Measurements from ENCODE around the gene DGKB. TPM values are rescaled to one million over a fixed set of nuclear protein-coding genes. Genes with fewer than 3 reads are reported as not detected.

The DGKB gene
- total and polyA plus RNA-seq, 7 experiments from 2014 or later: not detected

DNA sequence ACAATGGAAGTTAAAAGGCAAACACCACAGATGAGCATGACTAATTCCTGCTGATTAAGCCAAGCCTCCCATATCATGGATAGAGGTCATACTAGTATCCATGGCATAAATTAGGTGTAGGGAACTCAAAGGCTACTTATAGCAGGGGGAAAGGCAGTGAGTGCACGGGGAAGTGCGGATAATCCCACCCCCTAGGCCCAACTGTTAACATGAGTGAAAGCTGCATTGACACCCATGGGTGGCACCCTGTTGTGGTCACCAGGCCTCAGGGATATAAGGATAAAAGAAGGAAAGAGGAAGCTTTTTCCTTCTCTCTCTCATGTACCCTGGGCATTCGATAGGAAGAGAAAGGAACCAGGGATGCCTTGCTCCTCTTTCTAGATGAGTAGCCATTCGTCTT, 161.9 kb downstream of the DGKB start:
- no peak overlapping the region for H3K27ac ChIP-seq (ENCODE audit: low read depth, low read length)
- Mint-ChIP-seq H3K4me3 (no peak overlapping the region), H3K27ac (no peak overlapping the region), H3K9me3 (peaks cover 3 to 46% (median 20%) of the 10 kb centered on the region in 11 donors), H3K4me1 (no peaks in the 10 kb centered on the region), H3K36me3 (no peaks in the 10 kb centered on the region), H3K27me3 (no peaks in the 10 kb centered on the region)
- H3K4me3 ChIP-seq (ENCODE audit: low read length): no peak overlapping the region
- CTCF ChIA-PET: no interaction called here
- POLR2A ChIA-PET: no interaction called here
- H3K36me3 ChIP-seq (ENCODE audit: control insufficient read depth in 2 of 3, insufficient read depth in 3 of 3, low read length in 3 of 3): no peaks in the 10 kb centered on the region
- H3K27me3 ChIP-seq (ENCODE audit: control insufficient read depth in 2 of 2, insufficient read depth in 2 of 2, low read length in 2 of 2): no peaks in the 10 kb centered on the region
- intact Hi-C loops (cut with micrococcal nuclease): no loop called here
- DNase-seq (no peak), ATAC-seq (no peak)
- H3K9me3 ChIP-seq (ENCODE audit: control insufficient read depth in 2 of 3, low read length in 3 of 3): peaks cover 0 to 5% (median 0%) of the 10 kb centered on the region in 3 experiments
- H3K4me1 ChIP-seq (ENCODE audit: control insufficient read depth in 2 of 2, insufficient read depth in 2 of 2, low read length in 2 of 2): no peaks in the 10 kb centered on the region

DNA sequence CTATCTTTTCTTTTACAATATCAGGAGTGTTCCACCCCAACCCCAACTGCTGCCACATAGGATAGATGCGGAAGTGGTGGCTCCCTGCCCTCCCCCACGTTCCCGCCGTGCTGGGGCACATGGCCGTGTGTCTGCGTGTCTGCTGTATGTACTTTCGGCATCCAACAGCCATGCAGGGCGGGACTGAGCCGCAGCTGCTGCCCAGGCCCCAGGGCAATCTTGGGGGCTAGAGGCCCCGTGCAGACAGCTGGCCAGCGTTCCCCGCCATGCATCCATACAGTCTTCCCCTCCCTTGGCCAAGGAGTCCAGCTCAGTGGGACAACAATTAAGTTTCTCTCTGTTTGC, 162.7 kb downstream of the DGKB start:
- no peaks in the 10 kb centered on the region for H3K36me3 Mint-ChIP-seq
- ChIA-PET POLR2A (no interaction called here), CTCF (no interaction called here)
- H3K4me1 Mint-ChIP-seq: no peaks in the 10 kb centered on the region
- no peaks in the 10 kb centered on the region for H3K27me3 Mint-ChIP-seq
- H3K4me3 Mint-ChIP-seq: no peak overlapping the region
- DNase-seq: no peak
- no peak overlapping the region for H3K4me3 ChIP-seq (ENCODE audit: low read length)
- no peaks in the 10 kb centered on the region for H3K27me3 ChIP-seq (ENCODE audit: control insufficient read depth in 2 of 2, insufficient read depth in 2 of 2, low read length in 2 of 2)
- no peaks in the 10 kb centered on the region for H3K9me3 ChIP-seq (ENCODE audit: control insufficient read depth in 2 of 3, low read length in 3 of 3)
- H3K27ac ChIP-seq (ENCODE audit: low read depth, low read length): no peak overlapping the region
- no peak overlapping the region for H3K27ac Mint-ChIP-seq
- H3K36me3 ChIP-seq (ENCODE audit: control insufficient read depth in 2 of 3, insufficient read depth in 3 of 3, low read length in 3 of 3): no peaks in the 10 kb centered on the region
- H3K9me3 Mint-ChIP-seq: peaks cover 3 to 40% (median 20%) of the 10 kb centered on the region in 11 donors
- H3K4me1 ChIP-seq (ENCODE audit: control insufficient read depth in 2 of 2, insufficient read depth in 2 of 2, low read length in 2 of 2): no peaks in the 10 kb centered on the region
- intact Hi-C loops (cut with micrococcal nuclease): no loop called here
- no peak for ATAC-seq

DNA sequence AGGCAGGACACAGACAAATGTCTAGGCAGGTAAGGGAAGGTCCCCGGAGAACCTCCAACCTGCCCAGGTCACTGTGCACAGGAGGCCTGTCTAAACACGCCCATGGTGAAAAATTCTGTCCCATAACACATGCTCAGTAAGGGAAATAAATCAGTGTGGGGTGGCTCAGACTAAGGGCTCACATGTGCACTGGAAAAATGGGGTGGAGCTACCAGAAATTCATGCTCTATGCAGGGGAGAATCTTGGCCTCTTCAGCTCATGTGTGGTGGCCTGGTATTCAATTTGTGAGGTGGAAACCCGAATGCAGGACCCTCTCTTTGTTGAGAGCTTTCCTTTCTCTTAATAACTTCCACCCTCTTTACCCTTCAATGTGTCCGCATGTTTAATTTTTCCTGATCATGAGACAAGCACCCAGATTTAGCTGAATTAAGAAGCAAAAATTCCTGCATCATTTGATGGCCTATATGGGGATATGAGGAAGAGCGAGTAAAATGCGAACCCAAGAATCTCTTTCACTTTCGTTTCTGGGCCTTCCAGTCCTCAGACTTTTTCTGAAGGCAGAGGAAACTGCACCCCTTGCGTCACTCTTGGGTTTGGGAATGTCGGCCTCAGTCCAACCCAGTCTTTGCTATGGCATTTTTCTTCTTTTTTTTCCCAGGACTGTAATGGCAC, 163.2 kb downstream of the DGKB start:
- no peaks in the 10 kb centered on the region for H3K36me3 ChIP-seq (ENCODE audit: control insufficient read depth in 2 of 3, insufficient read depth in 3 of 3, low read length in 3 of 3)
- ChIA-PET CTCF (no interaction called here), POLR2A (no interaction called here)
- H3K9me3 Mint-ChIP-seq: peaks cover 3 to 36% (median 20%) of the 10 kb centered on the region in 11 donors
- DNase-seq (no peak), ATAC-seq (no peak)
- intact Hi-C loops (cut with micrococcal nuclease): no loop called here
- no peak overlapping the region for H3K4me3 ChIP-seq (ENCODE audit: low read length)
- H3K4me1 Mint-ChIP-seq: no peaks in the 10 kb centered on the region
- H3K4me3 Mint-ChIP-seq: no peak overlapping the region
- H3K36me3 Mint-ChIP-seq: no peaks in the 10 kb centered on the region
- no peak overlapping the region for H3K27ac ChIP-seq (ENCODE audit: low read depth, low read length)
- no peaks in the 10 kb centered on the region for H3K27me3 ChIP-seq (ENCODE audit: control insufficient read depth in 2 of 2, insufficient read depth in 2 of 2, low read length in 2 of 2)
- H3K4me1 ChIP-seq (ENCODE audit: control insufficient read depth in 2 of 2, insufficient read depth in 2 of 2, low read length in 2 of 2): no peaks in the 10 kb centered on the region
- no peak overlapping the region for H3K27ac Mint-ChIP-seq
- no peaks in the 10 kb centered on the region for H3K27me3 Mint-ChIP-seq
- no peaks in the 10 kb centered on the region for H3K9me3 ChIP-seq (ENCODE audit: control insufficient read depth in 2 of 3, low read length in 3 of 3)

DNA sequence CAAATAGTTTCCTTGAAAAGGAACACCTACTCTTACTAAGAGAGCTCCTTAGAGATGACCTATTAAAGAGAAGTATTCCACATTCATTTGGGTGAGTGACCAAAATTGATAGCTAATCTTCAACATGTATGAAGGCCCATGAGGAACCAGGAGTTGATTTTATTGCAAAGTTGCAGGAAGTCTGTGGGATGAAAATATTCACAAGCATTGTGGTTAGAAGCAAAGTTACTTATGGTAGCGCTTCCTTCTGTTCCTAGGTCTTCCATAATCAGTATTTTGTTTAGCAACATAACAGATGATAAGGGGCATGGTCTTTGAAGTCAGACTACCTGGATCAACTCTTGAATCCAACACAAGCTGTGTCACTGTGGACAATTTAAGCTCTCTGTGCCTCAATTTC, 164.5 kb downstream of the DGKB start:
- DNase-seq (no peak), ATAC-seq (no peak)
- H3K4me3 Mint-ChIP-seq: no peak overlapping the region
- no peaks in the 10 kb centered on the region for H3K4me1 Mint-ChIP-seq
- no peaks in the 10 kb centered on the region for H3K36me3 Mint-ChIP-seq
- H3K27ac ChIP-seq (ENCODE audit: low read depth, low read length): no peak overlapping the region
- H3K9me3 ChIP-seq (ENCODE audit: control insufficient read depth in 2 of 3, low read length in 3 of 3): no peaks in the 10 kb centered on the region
- CTCF ChIA-PET: no interaction called here
- POLR2A ChIA-PET: no interaction called here
- intact Hi-C loops (cut with micrococcal nuclease): no loop called here
- no peaks in the 10 kb centered on the region for H3K4me1 ChIP-seq (ENCODE audit: control insufficient read depth in 2 of 2, insufficient read depth in 2 of 2, low read length in 2 of 2)
- H3K9me3 Mint-ChIP-seq: peaks cover 0 to 32% (median 11%) of the 10 kb centered on the region in 11 donors
- H3K27ac Mint-ChIP-seq: no peak overlapping the region
- H3K4me3 ChIP-seq (ENCODE audit: low read length): no peak overlapping the region
- H3K36me3 ChIP-seq (ENCODE audit: control insufficient read depth in 2 of 3, insufficient read depth in 3 of 3, low read length in 3 of 3): no peaks in the 10 kb centered on the region
- no peaks in the 10 kb centered on the region for H3K27me3 Mint-ChIP-seq
- H3K27me3 ChIP-seq (ENCODE audit: control insufficient read depth in 2 of 2, insufficient read depth in 2 of 2, low read length in 2 of 2): no peaks in the 10 kb centered on the region

DNA sequence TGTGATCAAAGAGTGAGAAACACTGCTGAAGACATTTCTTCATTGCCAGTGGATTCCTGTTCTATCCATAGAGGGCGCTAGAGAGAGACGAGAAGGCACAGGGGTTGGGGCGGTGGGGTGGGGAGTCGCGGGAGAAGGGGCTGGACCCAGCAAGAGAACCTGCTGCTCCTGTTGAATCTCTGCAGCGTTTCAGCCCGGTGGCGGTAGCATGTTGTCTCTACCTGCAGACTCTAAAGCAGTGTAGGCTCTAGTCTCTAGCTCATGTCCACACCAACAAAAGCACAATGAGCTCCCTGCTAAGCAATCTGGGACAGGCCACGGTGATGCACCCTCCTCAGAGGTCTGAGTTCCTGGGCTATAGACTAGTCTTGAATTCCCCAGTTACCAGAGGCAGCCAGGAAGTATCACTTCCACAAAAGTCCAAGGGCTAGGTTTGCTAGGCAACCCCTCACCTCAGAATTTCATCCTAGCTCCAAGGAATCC, 167.7 kb downstream of the DGKB start:
- no peak for ATAC-seq
- CTCF ChIA-PET: no interaction called here

DNA sequence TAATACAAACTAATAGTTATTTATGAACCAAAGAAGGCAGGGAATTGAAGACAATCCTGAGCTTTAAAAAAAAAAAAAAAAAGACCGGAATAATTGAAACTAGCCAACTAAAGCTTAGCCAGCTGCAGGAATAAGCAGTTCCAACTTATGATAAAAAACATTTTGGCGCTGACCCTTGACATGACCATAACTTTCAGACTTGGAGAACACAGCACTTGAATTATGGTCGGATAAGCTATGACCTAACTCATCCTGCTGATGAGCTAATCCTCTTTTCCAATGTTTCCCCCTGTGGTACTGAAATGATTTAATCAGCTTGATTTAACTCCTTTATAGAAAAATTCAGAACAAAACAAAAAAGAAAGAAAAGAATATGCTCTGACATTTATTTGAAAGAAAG, 181.8 kb downstream of the DGKB start:
- Histone ChIP-seq H3K27me3 (ENCODE audit: control insufficient read depth in 2 of 2, insufficient read depth in 2 of 2, low read length in 2 of 2) (no peaks in the 10 kb centered on the region), H3K4me1 (ENCODE audit: control insufficient read depth in 2 of 2, insufficient read depth in 2 of 2, low read length in 2 of 2) (no peaks in the 10 kb centered on the region), H3K36me3 (ENCODE audit: control insufficient read depth in 2 of 3, insufficient read depth in 3 of 3, low read length in 3 of 3) (no peaks in the 10 kb centered on the region), H3K27ac (ENCODE audit: low read depth, low read length) (no peak overlapping the region), H3K9me3 (ENCODE audit: control insufficient read depth in 2 of 3, low read length in 3 of 3) (no peaks in the 10 kb centered on the region), H3K4me3 (ENCODE audit: low read length) (no peak overlapping the region)
- no peaks in the 10 kb centered on the region for H3K36me3 Mint-ChIP-seq
- ChIA-PET CTCF (interaction anchor here (0.6 kb wide), 1 partner anchor 28 kb away, joined by 7 read pairs; no protein-coding TSS in a partner anchor), POLR2A (no interaction called here)
- H3K9me3 Mint-ChIP-seq: peaks cover 0 to 2% (median 0%) of the 10 kb centered on the region in 11 donors
- no peak overlapping the region for H3K4me3 Mint-ChIP-seq
- no peaks in the 10 kb centered on the region for H3K4me1 Mint-ChIP-seq
- H3K27ac Mint-ChIP-seq: no peak overlapping the region
- no peak for DNase-seq
- intact Hi-C loops (cut with micrococcal nuclease): no loop called here
- no peak for ATAC-seq
- H3K27me3 Mint-ChIP-seq: no peaks in the 10 kb centered on the region

More for the DNA sequence above, 167.7 kb downstream of the DGKB start:
- Histone ChIP-seq H3K27me3 (ENCODE audit: control insufficient read depth in 2 of 2, insufficient read depth in 2 of 2, low read length in 2 of 2) (no peaks in the 10 kb centered on the region), H3K4me1 (ENCODE audit: control insufficient read depth in 2 of 2, insufficient read depth in 2 of 2, low read length in 2 of 2) (no peaks in the 10 kb centered on the region), H3K27ac (ENCODE audit: low read depth, low read length) (no peak overlapping the region), H3K36me3 (ENCODE audit: control insufficient read depth in 2 of 3, insufficient read depth in 3 of 3, low read length in 3 of 3) (no peaks in the 10 kb centered on the region), H3K4me3 (ENCODE audit: low read length) (no peak overlapping the region), H3K9me3 (ENCODE audit: control insufficient read depth in 2 of 3, low read length in 3 of 3) (no peaks in the 10 kb centered on the region)
- H3K36me3 Mint-ChIP-seq: no peaks in the 10 kb centered on the region
- no peaks in the 10 kb centered on the region for H3K4me1 Mint-ChIP-seq
- no peaks in the 10 kb centered on the region for H3K27me3 Mint-ChIP-seq
- H3K9me3 Mint-ChIP-seq: peaks cover 0 to 35% (median 6%) of the 10 kb centered on the region in 11 donors
- H3K4me3 Mint-ChIP-seq: no peak overlapping the region
- POLR2A ChIA-PET: no interaction called here
- no peak overlapping the region for H3K27ac Mint-ChIP-seq
- intact Hi-C loops (cut with micrococcal nuclease): no loop called here
- no peak for DNase-seq

DNA sequence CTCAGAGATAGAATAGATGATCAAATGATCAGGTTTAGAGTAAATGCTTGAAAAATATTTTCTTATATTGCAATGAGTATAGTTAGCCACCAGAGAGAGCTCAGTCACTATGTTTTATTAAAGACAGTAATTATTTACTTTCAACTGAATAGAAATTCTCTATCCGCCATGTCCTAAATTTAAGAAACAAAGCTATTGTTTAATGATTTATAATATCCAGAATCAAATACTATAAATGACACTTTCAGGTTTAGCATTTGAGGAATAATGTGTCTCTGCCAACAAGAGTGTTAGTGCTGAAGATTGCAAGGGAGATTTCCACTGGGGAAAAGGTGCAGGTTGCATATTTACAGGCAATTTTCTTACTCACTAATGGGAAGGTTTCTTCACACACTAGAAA, 184.7 kb downstream of the DGKB start:
- no peaks in the 10 kb centered on the region for H3K9me3 Mint-ChIP-seq
- no peaks in the 10 kb centered on the region for H3K27me3 ChIP-seq (ENCODE audit: control insufficient read depth in 2 of 2, insufficient read depth in 2 of 2, low read length in 2 of 2)
- no peaks in the 10 kb centered on the region for H3K4me1 Mint-ChIP-seq
- H3K27ac ChIP-seq (ENCODE audit: low read depth, low read length): no peak overlapping the region
- DNase-seq (no peak), ATAC-seq (no peak)
- no peak overlapping the region for H3K4me3 Mint-ChIP-seq
- no peaks in the 10 kb centered on the region for H3K27me3 Mint-ChIP-seq
- POLR2A ChIA-PET: no interaction called here
- no peak overlapping the region for H3K4me3 ChIP-seq (ENCODE audit: low read length)
- CTCF ChIA-PET: no interaction called here
- H3K27ac Mint-ChIP-seq: no peak overlapping the region
- no peaks in the 10 kb centered on the region for H3K36me3 Mint-ChIP-seq
- H3K4me1 ChIP-seq (ENCODE audit: control insufficient read depth in 2 of 2, insufficient read depth in 2 of 2, low read length in 2 of 2): no peaks in the 10 kb centered on the region
- H3K9me3 ChIP-seq (ENCODE audit: control insufficient read depth in 2 of 3, low read length in 3 of 3): no peaks in the 10 kb centered on the region
- no peaks in the 10 kb centered on the region for H3K36me3 ChIP-seq (ENCODE audit: control insufficient read depth in 2 of 3, insufficient read depth in 3 of 3, low read length in 3 of 3)
- intact Hi-C loops (cut with micrococcal nuclease): no loop called here

Measured in naive thymus-derived CD4-positive, alpha-beta T cell (primary cell).